C4-2B (cell line): Measurements from ENCODE around the gene DIAPH2.

Source experiments
- ZFX ChIP-seq: fragments of 450-650 bp; IDR thresholded peaks from 2 replicates; pipeline ENCODE4 v1.6.1; 2017
- TF ChIP-seq, protein P1 (sequence below): fragments of 450-650 bp; conservative IDR thresholded peaks from 2 replicates; pipeline ENCODE4 v1.5.1; 2017; ENCODE audit warnings: mild to moderate bottlenecking

DNA sequence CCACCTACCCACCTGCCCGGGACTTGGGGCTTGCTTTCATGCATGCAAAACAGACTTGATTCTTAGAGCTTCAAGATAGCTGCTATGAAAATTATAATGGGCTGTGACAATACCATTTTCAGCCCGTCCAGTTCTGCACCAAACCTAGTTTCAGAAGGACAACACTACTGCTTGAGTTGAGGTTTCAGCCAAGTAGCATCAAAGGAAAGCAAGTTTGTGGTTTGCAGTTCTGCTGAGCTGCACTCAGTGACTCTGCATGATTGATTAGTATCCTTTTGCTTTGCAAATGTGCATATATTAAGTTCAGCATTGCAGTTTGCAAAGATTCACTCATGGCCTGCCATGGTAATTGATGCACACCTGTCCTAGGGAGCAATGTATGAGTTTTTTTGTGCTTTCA lies 641.8 kb downstream of the DIAPH2 start:
- TF ChIP-seq, protein P1, sequence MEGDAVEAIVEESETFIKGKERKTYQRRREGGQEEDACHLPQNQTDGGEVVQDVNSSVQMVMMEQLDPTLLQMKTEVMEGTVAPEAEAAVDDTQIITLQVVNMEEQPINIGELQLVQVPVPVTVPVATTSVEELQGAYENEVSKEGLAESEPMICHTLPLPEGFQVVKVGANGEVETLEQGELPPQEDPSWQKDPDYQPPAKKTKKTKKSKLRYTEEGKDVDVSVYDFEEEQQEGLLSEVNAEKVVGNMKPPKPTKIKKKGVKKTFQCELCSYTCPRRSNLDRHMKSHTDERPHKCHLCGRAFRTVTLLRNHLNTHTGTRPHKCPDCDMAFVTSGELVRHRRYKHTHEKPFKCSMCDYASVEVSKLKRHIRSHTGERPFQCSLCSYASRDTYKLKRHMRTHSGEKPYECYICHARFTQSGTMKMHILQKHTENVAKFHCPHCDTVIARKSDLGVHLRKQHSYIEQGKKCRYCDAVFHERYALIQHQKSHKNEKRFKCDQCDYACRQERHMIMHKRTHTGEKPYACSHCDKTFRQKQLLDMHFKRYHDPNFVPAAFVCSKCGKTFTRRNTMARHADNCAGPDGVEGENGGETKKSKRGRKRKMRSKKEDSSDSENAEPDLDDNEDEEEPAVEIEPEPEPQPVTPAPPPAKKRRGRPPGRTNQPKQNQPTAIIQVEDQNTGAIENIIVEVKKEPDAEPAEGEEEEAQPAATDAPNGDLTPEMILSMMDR = no peak
- no peak for TF ChIP-seq ZFX
